D341Med (cell line): ENCODE measurements around the gene GTPBP10.
"Not testable (repeated sequence)": the region's sequence is repeated elsewhere in the genome, so short reads cannot be mapped to it uniquely, and the experiment has no call there.

Source experiments
- DNase-seq: peaks from one replicate; pipeline ENCODE4 v3.0.0; 2012; ENCODE audit warnings: low spot score

GTPBP10 gene

GRCh38 chr7:90346336-90347125 lies at the start of gene GTPBP10:
TSS of gene GTPBP10 (plus strand) at chr7:90346716. CDS start at chr7:90346742, 26 bp downstream.
- peak; percentile 98 for DNase-seq

GRCh38 chr7:90298145-90299038 lies 48.1 kb upstream of the GTPBP10 start:
- peak; percentile 49 for DNase-seq

- no peak for DNase-seq
These were observed 43.3 kb upstream of the GTPBP10 start for GRCh38 chr7:90303241-90303640.

- DNase-seq, result no peak
These were observed 36.6 kb upstream of the GTPBP10 start for GRCh38 chr7:90309872-90310271.

- no peak for DNase-seq
These were observed 35.3 kb upstream of the GTPBP10 start for GRCh38 chr7:90311175-90311574.

- no peak for DNase-seq
These were observed 33.8 kb upstream of the GTPBP10 start for GRCh38 chr7:90312745-90313144.

GRCh38 chr7:90313907-90314306 lies 32.6 kb upstream of the GTPBP10 start:
- DNase-seq, result no peak

- no peak for DNase-seq
These were observed 26.5 kb upstream of the GTPBP10 start for GRCh38 chr7:90320014-90320413.

- no peak for DNase-seq
These were observed 26.1 kb upstream of the GTPBP10 start for GRCh38 chr7:90320418-90320800.

- peak; percentile 76 for DNase-seq
These were observed 25.6 kb upstream of the GTPBP10 start, which contains the start of gene FAM237B for GRCh38 chr7:90320801-90321494. TSS of gene FAM237B (minus strand) at chr7:90321304. CDS start at chr7:90319748, 1,556 bp downstream.

GRCh38 chr7:90322837-90323236 lies 23.7 kb upstream of the GTPBP10 start:
- no peak for DNase-seq

GRCh38 chr7:90326500-90326899 lies 20.0 kb upstream of the GTPBP10 start:
- peak; percentile 44 for DNase-seq

GRCh38 chr7:90334193-90334843 lies 12.2 kb upstream of the GTPBP10 start:
- no peak for DNase-seq

- not testable (repeated sequence) for DNase-seq
These were observed 11.6 kb upstream of the GTPBP10 start for GRCh38 chr7:90334926-90335325.

- no peak for DNase-seq
These were observed 9.4 kb upstream of the GTPBP10 start for GRCh38 chr7:90337106-90337505.

GRCh38 chr7:90345016-90345415 lies 1.5 kb upstream of the GTPBP10 start:
- DNase-seq, result no peak

- DNase-seq, result peak; percentile 26
These were observed 751 bp upstream of the GTPBP10 start for GRCh38 chr7:90345595-90346335.

GRCh38 chr7:90347759-90348158 lies 1.2 kb downstream of the GTPBP10 start:
- no peak for DNase-seq

GRCh38 chr7:90349305-90349704 lies 2.8 kb downstream of the GTPBP10 start:
- no peak for DNase-seq

GRCh38 chr7:90350032-90350431 lies 3.5 kb downstream of the GTPBP10 start:
- DNase-seq, result not testable (repeated sequence)

- no peak for DNase-seq
These were observed 5.5 kb downstream of the GTPBP10 start for GRCh38 chr7:90351987-90352386.
